Heart right ventricle (tissue), 16 donors: ENCODE data around the gene CAPN10. TPM values are rescaled to one million over a fixed set of nuclear protein-coding genes. Genes with fewer than 3 reads are reported as not detected.

Experiments used
- ATAC-seq, 8 donors: fragments of 200-7000 bp; cut with Tn5 transposase; one replicate each; pipeline ENCODE4 v1.9.1; 2020; ENCODE audit warnings: mild to moderate bottlenecking in 8 of 8, moderate library complexity in 8 of 8, moderate number of reproducible peaks in 1 of 8
- DNase-seq, 2 donors: peaks; one replicate each; pipeline ENCODE4 v3.0.0-alpha.2; 2020
- H3K27ac ChIP-seq, 10 donors: fragments of 200-600 bp; sonication (generic) in 2 of 10; one replicate each; pipeline versions ENCODE4 v1.5.0 to v1.8.0; 2020 to 2022; ENCODE audit warnings: mild to moderate bottlenecking in 3 of 10
- H3K27me3 ChIP-seq, 7 donors: fragments of 200-600 bp; one replicate each; pipeline ENCODE4 v1.8.0; 2021 to 2022; ENCODE audit warnings: mild to moderate bottlenecking in 2 of 7
- H3K36me3 ChIP-seq, 9 donors: fragments of 200-600 bp; sonication (generic) in 1 of 9; one replicate each; pipeline versions ENCODE4 v1.5.0 to v1.8.0; 2020 to 2022; ENCODE audit warnings: mild to moderate bottlenecking in 2 of 9
- H3K4me1 ChIP-seq, 9 donors: fragments of 200-600 bp; sonication (generic) in 1 of 9; one replicate each; pipeline versions ENCODE4 v1.5.0 to v1.8.0; 2020 to 2022; ENCODE audit warnings: mild to moderate bottlenecking in 4 of 9
- H3K4me3 ChIP-seq, 10 donors: fragments of 200-600 bp; sonication (generic) in 2 of 10; one replicate each; pipeline versions ENCODE4 v1.5.0 to v1.8.0; 2020 to 2022; ENCODE audit warnings: mild to moderate bottlenecking in 7 of 10, moderate library complexity in 2 of 10
- H3K9me3 ChIP-seq, 11 donors: fragments of 200-600 bp in 10 of 11; sonication (generic) in 2 of 11; one replicate each; pipeline versions ENCODE4 v1.5.0 to v1.8.0; 2013 to 2022; ENCODE audit warnings: mild to moderate bottlenecking in 2 of 11, control low read depth in 1 of 11, moderate library complexity in 1 of 11
- CTCF ChIP-seq, 9 donors: fragments of 200-600 bp; sonication (generic) in 2 of 9; IDR thresholded peaks; one replicate each; pipeline versions ENCODE4 v1.5.0 to v1.8.0; 2021 to 2022; ENCODE audit warnings: antibody characterized with exemption in 9 of 9, mild to moderate bottlenecking in 5 of 9, moderate library complexity in 1 of 9
- WGBS, 2 donors: extraction: QIAGEN DNeasy Blood & Tissue Kit; methylation state at CpG; one replicate each; pipeline ENCODE4 v1.1.7; 2013; ENCODE audit warnings: inconsistent platforms in 1 of 2; 5-methylcytosine and 5-hydroxymethylcytosine counted together
- intact Hi-C, 10 donors: fragments of 100-400 bp; cut with DNase I; formaldehyde crosslinking; loops; one replicate each; pipeline versions ENCODE4 v1.11.1 to v1.14.2; 2022
- polyA plus RNA-seq, 2 donors: library from polyadenylated mRNA; stranded (reverse); fragments of 200-250 nt; gene quantifications; one replicate each; pipeline ENCODE4 v1.2.3, GENCODE V29; 2013
- total RNA-seq, 10 donors: library from RNA; stranded (reverse); fragmentation: NEBNext Ultra II Directional in 3 of 10; extraction: Animal tissue kit (Norgen Biotek cat#: 25700) in 3 of 10; gene quantifications; one replicate each; pipeline versions ENCODE4 v1.2.1 to v1.2.4, GENCODE V29; 2021 to 2023
- donor health status: Arrhythmogenic right ventricular cardiomyopathy.
- donor health status: ischemic (EF 13 %, LVEDD 7.1; RV severe dilation, severe dysfunction).
- donor health status: healthy with polysubstance abuse.
- donor health status: DM: no; HTN: yes; CAD: no.
- donor health status: DM: no; HTN: no; CAD: no.
- donor health status: ischemic (EF 25% LVEDD 6.9; RV normal size, moderate dysfunction).
- donor health status: ischemic (EF 25% LVEDD 5.7; RV mildly dilated, moderate dysfunction).
- donor health status: healthy.
- donor health status: DM: yes; HTN: yes; CAD: no.
- donor health status: Ischemic cardiomyopathy.
- donor health status: ischemic (EF 35%, LVEDD 5.7; RV mildly dilated, moderate dysfunction).
- donor health status: nonischemic (EF 11% LVEDD 7.7; RV severe dilation, severe dysfunction).
- donor health status: DM: yes; HTN: yes; CAD: no.
- donor health status: PGD.
- donor health status: ischemic (EF 29% LVEDD 5.4; RV normal size, mild dysfunction).
- donor health status: nonischemic (EF 23%, LVEDD 6.1; RV moderate dilation, normal function).

Gene CAPN10
- total and polyA plus RNA-seq, 12 donors, result 16.8 to 89.5 (median 21.0) TPM

- intact Hi-C loops, result no loop called here
- peak; percentile 57 to 75 for DNase-seq
- Histone ChIP-seq H3K4me1 (peaks cover 3 to 51% (median 27%) of the 10 kb centered on the region in 9 donors), H3K36me3 (peaks cover 0 to 91% (median 11%) of the 10 kb centered on the region in 9 donors), H3K4me3 (no peak overlapping the region), H3K9me3 (no peaks in the 10 kb centered on the region), H3K27ac (peak overlapping the region in 7 of 10 donors; percentile 41 to 79 (median 67)), H3K27me3 (no peaks in the 10 kb centered on the region)
- TF ChIP-seq CTCF (IDR thresholded peaks at IDR 0.05), result no peak
- 54 to 70% methylated on average over 19 of the region's 19 CpGs for WGBS, 2 donors
- peak; percentile 38 to 74 (median 54) for ATAC-seq
Measured at GRCh38 chr2:240593703-240594451, 7.3 kb downstream of the CAPN10 start.

- ATAC-seq, result no peak
- Histone ChIP-seq H3K36me3 (peaks cover 0 to 93% (median 12%) of the 10 kb centered on the region in 9 donors), H3K4me1 (peaks cover 3 to 46% (median 25%) of the 10 kb centered on the region in 9 donors), H3K4me3 (no peak overlapping the region), H3K27ac (peak overlapping the region in 7 of 10 donors; percentile 41 to 79 (median 67)), H3K27me3 (no peaks in the 10 kb centered on the region), H3K9me3 (no peaks in the 10 kb centered on the region)
- no peak for TF ChIP-seq CTCF (IDR thresholded peaks at IDR 0.05)
- WGBS, 2 donors, result 68 to 78% methylated on average over 34 of the region's 34 CpGs
- no peak for DNase-seq
- intact Hi-C loops, result loop anchor here in 1 of 10 donors (5.0 kb wide), 1 partner anchor 32 kb away; the partner anchor contains the start of gene DUSP28
Measured at GRCh38 chr2:240594511-240595380, 8.2 kb downstream of the CAPN10 start.

- Histone ChIP-seq H3K36me3 (peaks cover 0 to 93% (median 8%) of the 10 kb centered on the region in 9 donors), H3K27ac (peak overlapping the region in 9 of 10 donors; percentile 14 to 79 (median 67)), H3K27me3 (no peaks in the 10 kb centered on the region), H3K4me1 (peaks cover 3 to 46% (median 20%) of the 10 kb centered on the region in 9 donors), H3K9me3 (no peaks in the 10 kb centered on the region), H3K4me3 (no peak overlapping the region)
- intact Hi-C loops, result loop anchor here in 1 of 10 donors (5.0 kb wide), 1 partner anchor 33 kb away; the partner anchor contains the start of gene DUSP28
- DNase-seq, result no peak
- TF ChIP-seq CTCF (IDR thresholded peaks at IDR 0.05), result peak in 5 of 9 donors; percentile 29 to 44 (median 42)
- peak in 6 of 8 donors; percentile 9 to 49 (median 26) for ATAC-seq
- WGBS, 2 donors, result 38 to 53% methylated on average over 18 of the region's 18 CpGs
Measured at GRCh38 chr2:240595381-240596079, 9.0 kb downstream of the CAPN10 start.
